Measurements from ENCODE around the gene R3HDM2.

DNA sequence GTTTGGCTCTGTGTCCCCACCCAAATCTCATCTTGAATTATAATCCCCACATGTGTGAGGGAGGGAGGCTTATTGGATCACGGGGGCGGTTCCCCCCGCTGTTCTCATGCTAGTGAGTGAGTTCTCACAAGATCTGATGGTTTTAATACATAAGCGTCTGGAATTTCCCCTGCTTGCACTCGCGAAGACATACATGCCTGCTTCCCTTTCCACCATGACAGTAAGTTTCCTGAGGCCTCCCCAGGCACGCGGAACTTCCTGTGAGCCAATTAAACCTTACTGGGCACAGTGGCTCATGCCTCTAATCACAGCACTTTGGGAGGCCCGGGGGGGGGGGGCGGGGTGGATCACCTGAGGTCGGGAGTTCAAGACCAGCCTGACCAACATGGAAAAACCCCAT lies 60.8 kb downstream of the R3HDM2 start:
- TF ChIP-seq, protein P1, sequence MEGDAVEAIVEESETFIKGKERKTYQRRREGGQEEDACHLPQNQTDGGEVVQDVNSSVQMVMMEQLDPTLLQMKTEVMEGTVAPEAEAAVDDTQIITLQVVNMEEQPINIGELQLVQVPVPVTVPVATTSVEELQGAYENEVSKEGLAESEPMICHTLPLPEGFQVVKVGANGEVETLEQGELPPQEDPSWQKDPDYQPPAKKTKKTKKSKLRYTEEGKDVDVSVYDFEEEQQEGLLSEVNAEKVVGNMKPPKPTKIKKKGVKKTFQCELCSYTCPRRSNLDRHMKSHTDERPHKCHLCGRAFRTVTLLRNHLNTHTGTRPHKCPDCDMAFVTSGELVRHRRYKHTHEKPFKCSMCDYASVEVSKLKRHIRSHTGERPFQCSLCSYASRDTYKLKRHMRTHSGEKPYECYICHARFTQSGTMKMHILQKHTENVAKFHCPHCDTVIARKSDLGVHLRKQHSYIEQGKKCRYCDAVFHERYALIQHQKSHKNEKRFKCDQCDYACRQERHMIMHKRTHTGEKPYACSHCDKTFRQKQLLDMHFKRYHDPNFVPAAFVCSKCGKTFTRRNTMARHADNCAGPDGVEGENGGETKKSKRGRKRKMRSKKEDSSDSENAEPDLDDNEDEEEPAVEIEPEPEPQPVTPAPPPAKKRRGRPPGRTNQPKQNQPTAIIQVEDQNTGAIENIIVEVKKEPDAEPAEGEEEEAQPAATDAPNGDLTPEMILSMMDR (IDR thresholded peaks at IDR 0.05; ENCODE audit: poor library complexity, severe bottlenecking) = no peak
- TF ChIP-seq EZH2 (IDR thresholded peaks at IDR 0.05; ENCODE audit: borderline replicate concordance, insufficient read depth, low read length, poor library complexity, severe bottlenecking) = no peak
- TF ChIP-seq EP300 (conservative IDR thresholded peaks at IDR 0.05; ENCODE audit: poor library complexity, severe bottlenecking) = no peak
- TF ChIP-seq POLR2AphosphoS5 (IDR thresholded peaks at IDR 0.05) = no peak
- TF ChIP-seq, protein P2, sequence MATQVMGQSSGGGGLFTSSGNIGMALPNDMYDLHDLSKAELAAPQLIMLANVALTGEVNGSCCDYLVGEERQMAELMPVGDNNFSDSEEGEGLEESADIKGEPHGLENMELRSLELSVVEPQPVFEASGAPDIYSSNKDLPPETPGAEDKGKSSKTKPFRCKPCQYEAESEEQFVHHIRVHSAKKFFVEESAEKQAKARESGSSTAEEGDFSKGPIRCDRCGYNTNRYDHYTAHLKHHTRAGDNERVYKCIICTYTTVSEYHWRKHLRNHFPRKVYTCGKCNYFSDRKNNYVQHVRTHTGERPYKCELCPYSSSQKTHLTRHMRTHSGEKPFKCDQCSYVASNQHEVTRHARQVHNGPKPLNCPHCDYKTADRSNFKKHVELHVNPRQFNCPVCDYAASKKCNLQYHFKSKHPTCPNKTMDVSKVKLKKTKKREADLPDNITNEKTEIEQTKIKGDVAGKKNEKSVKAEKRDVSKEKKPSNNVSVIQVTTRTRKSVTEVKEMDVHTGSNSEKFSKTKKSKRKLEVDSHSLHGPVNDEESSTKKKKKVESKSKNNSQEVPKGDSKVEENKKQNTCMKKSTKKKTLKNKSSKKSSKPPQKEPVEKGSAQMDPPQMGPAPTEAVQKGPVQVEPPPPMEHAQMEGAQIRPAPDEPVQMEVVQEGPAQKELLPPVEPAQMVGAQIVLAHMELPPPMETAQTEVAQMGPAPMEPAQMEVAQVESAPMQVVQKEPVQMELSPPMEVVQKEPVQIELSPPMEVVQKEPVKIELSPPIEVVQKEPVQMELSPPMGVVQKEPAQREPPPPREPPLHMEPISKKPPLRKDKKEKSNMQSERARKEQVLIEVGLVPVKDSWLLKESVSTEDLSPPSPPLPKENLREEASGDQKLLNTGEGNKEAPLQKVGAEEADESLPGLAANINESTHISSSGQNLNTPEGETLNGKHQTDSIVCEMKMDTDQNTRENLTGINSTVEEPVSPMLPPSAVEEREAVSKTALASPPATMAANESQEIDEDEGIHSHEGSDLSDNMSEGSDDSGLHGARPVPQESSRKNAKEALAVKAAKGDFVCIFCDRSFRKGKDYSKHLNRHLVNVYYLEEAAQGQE (IDR thresholded peaks at IDR 0.05; ENCODE audit: borderline replicate concordance) = no peak

Data from neural cell (in vitro differentiated cells).